Right lung (tissue), 5 donors: ENCODE measurements around the gene FAN1. TPM values are rescaled to one million over a fixed set of nuclear protein-coding genes. Genes with fewer than 3 reads are reported as not detected.

Source experiments
- DNase-seq, 2 donors: peaks; one replicate each; pipeline ENCODE4 v3.0.0-alpha.2; 2013
- polyA plus RNA-seq, 5 donors: library from polyadenylated mRNA; unstranded; fragments of 120-200 nt; gene quantifications; one replicate each; pipeline versions ENCODE4 v1.2.1 to v1.2.3, GENCODE V29; 2013; ENCODE audit warnings: inconsistent platforms in 1 of 5, low replicate concordance in 1 of 5; ENCODE audit not compliant: insufficient read length in 5 of 5, insufficient read depth in 1 of 5

FAN1 gene
- polyA plus RNA-seq, 5 donors = 25.5 to 38.5 (median 31.0) TPM

GRCh38 chr15:30954674-30955073 lies 51.0 kb downstream of the FAN1 start:
- DNase-seq = no peak

GRCh38 chr15:30956216-30957124 lies 52.8 kb downstream of the FAN1 start:
- DNase-seq = no peak

- no peak for DNase-seq
These were observed 54.5 kb downstream of the FAN1 start for GRCh38 chr15:30958219-30958618.

GRCh38 chr15:30962079-30962478 lies 58.4 kb downstream of the FAN1 start:
- no peak for DNase-seq

GRCh38 chr15:30962659-30963058 lies 58.9 kb downstream of the FAN1 start:
- no peak for DNase-seq

- DNase-seq = no peak
These were observed 60.0 kb downstream of the FAN1 start for GRCh38 chr15:30963681-30964080.

- no peak for DNase-seq
These were observed 66.0 kb downstream of the FAN1 start for GRCh38 chr15:30969724-30970123.

- no peak for DNase-seq
These were observed 69.7 kb downstream of the FAN1 start for GRCh38 chr15:30973379-30973778.

GRCh38 chr15:30974112-30974511 lies 70.4 kb downstream of the FAN1 start:
- DNase-seq = no peak

GRCh38 chr15:30978328-30978727 lies 74.6 kb downstream of the FAN1 start:
- no peak for DNase-seq

- no peak for DNase-seq
These were observed 75.7 kb downstream of the FAN1 start for GRCh38 chr15:30979457-30979856.

GRCh38 chr15:30984118-30984517 lies 80.4 kb downstream of the FAN1 start:
- no peak for DNase-seq

- no peak for DNase-seq
These were observed 80.8 kb downstream of the FAN1 start for GRCh38 chr15:30984542-30984941.

- DNase-seq = no peak
These were observed 81.4 kb downstream of the FAN1 start for GRCh38 chr15:30985081-30985531.

- no peak for DNase-seq
These were observed 86.3 kb downstream of the FAN1 start for GRCh38 chr15:30990036-30990435.

GRCh38 chr15:30990446-30991254 lies 86.9 kb downstream of the FAN1 start:
- DNase-seq = peak in 1 of 2 donors; percentile 19

GRCh38 chr15:30991255-30992235 lies 87.8 kb downstream of the FAN1 start, which contains the start of gene MTMR10:
MTMR10 (minus strand) TSS chr15:30991628; CDS start chr15:30991506, 122 bp downstream.
- peak; percentile 81 for DNase-seq

- DNase-seq = peak in 1 of 2 donors; percentile 8
These were observed 88.6 kb downstream of the FAN1 start for GRCh38 chr15:30992249-30992864.
